GM19397 (cell line): ENCODE results near the gene ACOT7.
A peak's percentile ranks its signal among the peaks of the same experiment; 100 is the strongest.

Experiments
- ATAC-seq: cut with Tn5 transposase; IDR thresholded peaks from one replicate; pipeline ENCODE4 v1.9.1; 2021; ENCODE audit warnings: mild to moderate bottlenecking, moderate library complexity; ENCODE audit not compliant: unreplicated experiment

ACOT7 gene

DNA sequence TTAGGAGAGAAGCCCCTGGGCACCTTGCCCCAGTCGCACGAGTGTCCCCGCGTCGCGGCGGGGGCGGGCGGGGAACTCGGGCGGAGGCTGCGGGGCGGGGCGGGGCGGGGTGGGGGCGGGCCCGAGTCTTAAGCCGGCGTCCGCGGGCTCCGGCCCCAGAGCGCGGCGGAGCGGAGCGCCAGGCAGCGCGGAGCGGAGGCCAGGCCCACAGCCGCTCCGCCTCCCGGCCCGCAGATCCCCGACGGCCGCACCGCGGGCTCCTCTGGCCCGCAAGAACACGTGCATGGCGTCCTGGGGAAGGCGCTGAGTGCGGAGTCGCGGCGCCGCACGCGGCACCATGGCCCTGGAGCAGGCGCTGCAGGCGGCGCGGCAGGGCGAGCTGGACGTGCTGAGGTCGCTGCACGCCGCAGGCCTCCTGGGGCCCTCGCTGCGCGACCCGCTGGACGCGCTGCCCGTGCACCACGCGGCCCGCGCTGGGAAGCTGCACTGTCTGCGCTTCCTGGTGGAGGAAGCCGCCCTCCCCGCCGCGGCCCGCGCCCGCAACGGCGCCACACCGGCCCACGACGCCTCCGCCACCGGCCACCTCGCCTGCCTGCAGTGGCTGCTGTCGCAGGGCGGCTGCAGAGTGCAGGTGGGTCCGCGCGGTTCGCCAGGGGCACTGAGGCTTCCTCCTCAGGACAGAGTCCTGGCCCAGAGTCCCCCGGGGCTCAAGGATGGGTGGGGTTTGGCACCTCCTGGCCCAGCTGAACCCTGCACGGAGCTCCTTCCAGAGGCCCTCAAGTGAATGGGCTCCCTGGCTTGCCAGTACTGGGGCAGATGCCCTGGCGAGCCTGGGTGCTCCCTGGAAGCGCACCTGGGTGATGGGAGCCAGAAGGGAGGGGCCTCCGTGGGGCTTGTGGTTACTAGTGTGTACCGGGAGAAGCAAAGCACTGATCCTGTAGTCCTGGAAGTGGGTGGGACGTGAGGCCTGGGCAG is 31.3 kb upstream of the ACOT7 start, which contains the start of gene ESPN:
ESPN (plus strand) TSS at position 158 of the 975 bp plus-strand sequence; CDS start at position 338, 180 bp downstream.
- no peak for ATAC-seq

DNA sequence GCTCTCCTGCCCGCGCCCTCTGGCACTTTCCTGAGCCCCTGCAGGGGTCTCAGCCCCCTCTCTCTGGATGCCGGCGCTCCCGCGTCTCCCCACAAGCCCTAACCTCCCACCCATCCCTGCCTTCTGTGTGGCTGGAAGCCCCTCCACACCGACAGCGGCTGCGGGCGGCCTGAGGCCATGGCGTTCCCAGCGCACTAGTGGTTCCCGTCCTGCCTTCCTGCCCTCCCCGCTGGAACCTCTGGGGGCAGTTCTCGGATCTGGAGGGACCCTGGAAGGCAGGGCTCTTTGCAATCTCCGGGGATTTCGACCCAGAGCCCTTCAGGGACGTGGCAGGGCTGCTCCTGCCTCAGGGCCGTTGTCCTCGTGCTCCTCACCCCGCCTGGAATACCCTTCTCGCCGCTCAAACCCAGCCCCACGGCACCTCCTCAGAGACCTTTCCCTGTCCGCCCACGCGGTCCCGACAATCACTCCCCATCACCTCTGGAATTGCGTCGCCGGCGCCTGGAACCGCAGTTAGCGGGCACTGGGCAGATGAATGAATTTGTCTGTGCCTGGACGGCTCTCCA is 30.5 kb upstream of the ACOT7 start:
- no peak for ATAC-seq

DNA sequence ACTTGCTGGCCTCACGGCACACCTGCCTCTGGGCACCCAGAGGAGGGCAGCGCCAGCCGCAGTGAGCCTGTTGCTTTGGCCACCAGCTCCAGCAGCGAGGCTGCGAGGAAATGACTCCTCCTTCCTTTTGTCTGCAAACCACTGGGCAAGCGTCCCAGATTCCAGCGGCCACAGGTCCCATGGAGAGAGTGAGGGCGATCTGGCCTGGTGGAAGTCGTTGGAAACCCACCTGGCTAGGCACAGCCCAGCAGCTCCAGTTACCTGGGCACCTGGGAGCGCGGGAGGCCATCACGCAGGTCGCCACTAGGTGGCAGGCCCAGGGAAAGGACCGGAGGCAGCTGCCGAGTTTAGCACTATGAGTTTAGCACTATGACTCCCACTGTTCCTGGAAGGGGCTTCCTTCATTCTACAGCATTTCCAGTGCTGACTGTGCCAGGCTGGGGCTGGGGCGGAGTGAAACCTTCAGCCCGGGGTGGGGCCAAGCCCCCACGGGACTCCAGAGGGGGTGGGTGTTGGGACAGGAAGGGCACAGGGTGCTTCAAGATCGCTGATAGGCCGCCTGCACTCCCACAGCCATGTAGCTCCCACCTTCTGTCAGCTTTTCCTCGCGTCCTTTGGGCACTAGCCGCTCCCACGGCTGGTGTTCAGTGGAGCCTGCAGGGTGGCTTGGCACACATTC is 29.9 kb upstream of the ACOT7 start:
- no peak for ATAC-seq

DNA sequence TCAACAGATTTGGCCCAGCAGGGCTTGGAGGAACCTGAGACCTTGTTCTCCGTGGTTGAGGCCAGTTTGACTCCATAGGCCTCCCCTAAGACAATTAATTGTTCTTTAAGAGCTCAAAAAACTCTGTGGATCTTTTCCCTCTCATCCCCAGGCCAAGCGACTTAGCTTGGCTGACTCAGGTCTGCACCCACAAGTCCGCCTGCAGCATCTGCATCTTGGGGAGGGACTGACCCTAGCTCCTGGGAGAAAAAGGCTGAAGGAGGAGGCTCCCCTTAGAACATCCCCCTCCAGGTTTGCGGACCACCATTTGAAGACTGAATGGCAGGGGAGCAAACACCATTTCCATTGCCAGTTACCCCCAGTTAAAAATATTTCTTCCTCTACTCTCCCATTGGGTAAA is 27.7 kb upstream of the ACOT7 start:
- ATAC-seq: no peak

DNA sequence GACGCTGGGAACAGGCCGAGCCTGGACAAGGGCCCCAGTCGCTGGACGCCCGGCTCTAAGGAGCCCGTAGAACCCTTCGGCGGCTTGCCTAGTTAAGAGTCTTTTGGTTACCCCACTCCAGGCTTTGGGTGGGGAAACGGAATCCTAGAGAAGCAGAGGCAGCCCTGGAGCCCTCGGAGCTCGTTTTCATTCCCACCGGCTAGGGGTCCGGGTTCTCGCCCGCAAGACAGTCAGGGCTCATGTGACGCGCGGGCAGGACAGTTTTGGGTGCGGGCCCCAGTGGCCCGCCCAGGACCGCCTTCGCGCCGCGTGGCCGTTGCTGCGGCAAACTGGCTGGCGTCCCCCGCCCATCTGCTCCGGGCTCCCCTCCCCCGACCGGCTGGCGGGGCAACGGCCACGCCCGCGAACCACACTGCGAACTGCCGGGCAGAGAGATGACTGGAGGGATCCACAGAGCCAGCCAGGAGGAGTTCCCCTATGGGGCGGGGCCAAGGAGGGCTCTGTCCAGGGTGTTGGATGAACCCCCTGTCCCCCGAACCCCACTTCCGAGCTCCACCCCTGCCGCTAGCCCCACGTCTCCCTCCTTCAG is 27.0 kb upstream of the ACOT7 start:
- no peak for ATAC-seq

DNA sequence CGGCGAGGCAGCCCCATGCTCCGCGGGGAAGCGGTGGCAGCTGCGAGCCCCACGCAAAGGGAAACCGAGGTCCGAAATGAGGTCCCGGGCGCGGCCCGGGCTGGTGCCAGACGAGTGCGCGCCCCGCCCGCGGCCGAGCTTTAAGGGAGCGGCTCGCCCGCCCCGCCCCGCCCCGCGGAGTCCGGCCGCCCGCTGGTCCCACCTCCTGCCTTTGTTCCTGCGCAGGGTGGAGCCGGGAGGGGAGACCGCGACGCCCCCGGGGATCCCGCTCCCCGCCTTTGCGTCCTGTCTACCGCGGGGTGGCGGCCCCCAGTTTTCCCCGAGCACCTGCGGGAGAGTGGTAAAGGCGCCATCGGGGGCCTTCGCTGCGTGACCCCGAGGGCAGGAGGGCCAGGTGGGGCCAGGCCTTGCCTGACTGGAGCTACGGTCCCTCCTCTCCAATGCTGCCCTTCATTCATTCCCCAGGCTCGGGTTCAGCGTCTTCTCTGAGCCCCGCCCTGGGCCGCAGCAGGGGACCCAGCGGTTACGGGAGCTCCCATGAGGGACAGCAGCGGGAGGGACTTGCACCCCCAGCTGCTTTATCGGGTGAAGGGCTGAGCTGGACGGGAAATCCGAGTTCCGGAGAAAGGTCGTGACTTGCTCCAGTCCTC is 26.4 kb upstream of the ACOT7 start, which contains the start of gene HES2:
HES2 (minus strand) TSS at position 116 of the 650 bp plus-strand sequence; CDS start at position 17, 99 bp downstream.
- no peak for ATAC-seq

DNA sequence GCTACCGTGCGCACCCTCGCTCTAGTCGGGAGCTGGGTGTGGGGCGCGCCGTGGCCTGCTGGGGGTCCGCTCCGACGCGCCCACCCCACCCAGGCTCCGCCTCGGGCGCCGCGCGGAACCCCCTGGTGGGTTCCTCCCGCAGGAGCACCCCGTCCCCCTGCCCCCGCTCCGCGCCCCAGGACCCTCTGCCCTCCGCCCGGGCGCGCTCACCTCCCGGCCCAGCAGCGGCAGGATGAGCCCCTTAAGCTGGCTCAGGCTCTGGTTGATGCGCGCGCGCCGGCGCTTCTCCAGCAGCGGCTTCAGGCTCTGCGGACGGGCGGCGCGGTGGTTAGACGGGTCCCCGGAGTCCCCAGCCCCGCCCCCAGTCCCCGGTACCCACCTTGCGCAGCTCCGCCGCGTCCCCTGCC is 25.8 kb upstream of the ACOT7 start:
- no peak for ATAC-seq

DNA sequence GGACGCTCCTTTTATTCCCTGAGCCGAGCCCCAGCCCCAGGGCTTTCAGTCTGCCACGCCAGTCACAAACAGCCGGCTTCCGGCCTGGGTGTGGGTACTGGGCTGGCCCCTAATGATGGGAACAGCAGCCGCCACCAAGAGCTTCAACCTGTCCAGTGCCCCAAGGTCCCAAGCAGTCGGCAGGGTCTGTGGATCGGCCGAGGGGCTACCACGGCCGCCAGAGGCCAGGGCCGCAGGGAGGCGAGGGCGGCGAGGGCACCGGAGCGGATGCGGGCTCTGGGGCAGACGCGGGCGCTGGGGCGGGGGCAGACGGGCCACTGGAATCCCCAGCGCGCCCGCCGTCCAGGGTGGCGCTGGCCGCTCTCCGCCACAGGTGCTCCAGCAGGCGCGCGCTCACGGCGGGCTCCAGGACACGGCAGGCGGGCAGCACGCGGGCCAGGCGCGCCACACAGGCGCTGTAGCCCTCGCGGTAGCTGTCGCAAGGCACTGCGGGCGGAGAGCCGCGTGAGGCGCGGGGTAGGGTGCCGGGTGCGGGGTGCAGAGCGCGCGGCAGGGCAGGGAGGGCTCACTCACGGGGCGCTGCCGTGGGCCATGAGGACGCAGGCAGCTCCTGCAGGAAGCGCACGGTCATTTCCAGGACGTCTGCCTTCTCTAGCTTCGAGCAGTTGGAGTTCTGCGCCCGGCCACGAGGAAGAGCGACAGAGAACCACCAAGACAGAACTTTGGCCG is 25.3 kb upstream of the ACOT7 start:
- ATAC-seq: no peak

DNA sequence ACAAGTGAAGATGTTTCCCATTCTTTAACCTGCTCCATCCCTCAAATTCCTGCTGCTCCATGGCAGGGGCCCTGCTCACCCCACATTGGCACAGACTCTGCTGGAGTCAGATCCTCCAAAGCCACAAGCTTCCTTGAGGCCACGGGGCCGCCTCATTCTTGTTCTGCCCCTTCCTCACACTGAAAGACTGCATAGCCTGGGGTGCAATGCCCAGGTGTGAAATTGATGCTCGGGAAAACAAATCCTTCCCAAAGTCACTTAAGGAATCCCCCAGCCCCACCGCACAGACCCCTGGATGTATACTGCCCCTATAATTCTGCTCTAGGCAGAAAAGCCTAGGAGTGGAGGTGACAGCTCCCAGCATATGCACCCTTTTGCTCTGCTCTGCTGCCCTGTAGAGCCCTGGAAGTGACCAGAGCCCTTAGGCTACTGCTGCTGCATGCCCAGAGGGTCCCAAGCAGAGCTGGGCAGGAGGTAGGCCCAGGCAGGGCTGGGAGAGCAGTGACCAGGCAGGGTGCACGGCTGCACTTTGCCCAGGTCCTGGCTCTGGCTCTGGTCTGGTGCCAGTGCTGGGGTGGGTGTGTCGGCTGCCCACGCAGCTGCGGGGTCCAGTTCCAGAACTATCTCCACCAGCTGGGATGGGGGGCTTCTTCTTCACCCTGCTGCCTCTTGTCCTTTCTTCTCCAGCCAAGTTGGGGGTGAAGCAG is 24.5 kb upstream of the ACOT7 start:
- no peak for ATAC-seq

DNA sequence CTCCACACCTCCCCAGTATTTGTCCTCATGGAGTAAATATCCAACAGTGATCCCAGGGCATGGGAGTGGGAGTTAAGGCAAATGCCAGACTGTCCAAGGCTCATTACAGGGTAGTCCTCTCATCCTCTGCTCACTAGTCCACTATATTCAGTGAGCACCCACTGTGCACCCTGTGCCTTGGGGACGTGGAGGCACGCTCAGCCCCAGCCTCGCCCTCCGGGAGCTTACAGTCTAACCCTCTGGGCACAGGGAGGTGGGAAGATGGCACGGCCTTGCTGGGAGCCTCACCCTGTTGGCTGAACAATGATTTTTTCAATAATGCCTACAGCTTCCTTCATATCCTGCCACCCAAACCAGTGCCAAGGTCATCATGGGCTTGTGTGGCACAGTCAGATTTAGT is 23.3 kb upstream of the ACOT7 start:
- no peak for ATAC-seq

DNA sequence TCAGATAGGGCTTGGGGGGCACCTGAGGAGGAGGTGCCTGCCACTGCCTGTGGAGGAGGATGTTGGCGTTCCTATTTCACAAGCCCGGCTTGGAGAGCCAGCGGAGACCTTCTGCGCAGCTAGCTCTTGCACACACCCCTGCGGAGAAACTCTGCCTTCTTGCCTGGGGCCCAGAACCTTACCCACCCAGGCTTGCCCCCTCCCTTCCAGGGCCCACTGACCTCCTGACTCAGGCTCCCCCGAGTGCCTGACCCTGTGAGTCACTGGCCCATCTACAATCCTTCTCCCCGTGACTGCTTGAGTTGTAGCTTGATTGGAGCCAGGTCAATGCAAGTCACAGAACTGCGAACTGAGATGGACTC is 22.7 kb upstream of the ACOT7 start:
- no peak for ATAC-seq

DNA sequence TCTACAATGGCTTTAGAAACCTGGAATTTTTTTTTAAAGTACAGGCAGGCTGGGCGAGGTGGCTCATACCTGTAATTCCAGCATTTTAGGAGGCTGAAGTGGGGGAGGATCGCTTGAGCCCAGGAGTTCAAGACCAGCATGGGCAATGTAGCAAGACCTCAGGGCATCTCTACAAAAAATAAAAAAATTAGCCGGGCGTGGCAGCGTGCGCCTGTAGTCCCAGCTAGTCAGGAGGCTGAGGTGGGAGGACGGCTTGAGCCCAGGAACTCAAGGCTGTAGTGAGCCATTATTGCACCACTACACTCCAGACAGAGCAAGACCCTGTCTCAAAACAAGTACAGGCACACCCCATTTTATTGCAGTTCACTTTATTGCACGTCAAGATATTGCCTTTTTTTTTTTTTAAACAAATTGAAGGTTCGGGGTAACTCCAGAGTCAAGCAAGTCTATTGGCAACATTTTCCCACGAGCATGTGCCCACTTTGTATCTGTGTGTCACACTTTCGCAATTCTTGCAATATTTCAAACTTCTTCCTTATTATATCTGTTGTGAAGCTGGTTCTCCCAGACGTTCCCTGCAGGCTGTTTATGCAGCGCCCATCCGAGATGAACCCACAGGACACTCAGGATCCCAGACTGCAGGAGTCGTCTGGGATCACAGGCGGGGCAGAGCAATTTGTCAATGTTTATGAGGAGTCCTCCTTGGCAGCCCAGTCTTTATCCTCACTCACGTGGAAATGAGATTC is 21.5 kb upstream of the ACOT7 start:
- no peak for ATAC-seq

DNA sequence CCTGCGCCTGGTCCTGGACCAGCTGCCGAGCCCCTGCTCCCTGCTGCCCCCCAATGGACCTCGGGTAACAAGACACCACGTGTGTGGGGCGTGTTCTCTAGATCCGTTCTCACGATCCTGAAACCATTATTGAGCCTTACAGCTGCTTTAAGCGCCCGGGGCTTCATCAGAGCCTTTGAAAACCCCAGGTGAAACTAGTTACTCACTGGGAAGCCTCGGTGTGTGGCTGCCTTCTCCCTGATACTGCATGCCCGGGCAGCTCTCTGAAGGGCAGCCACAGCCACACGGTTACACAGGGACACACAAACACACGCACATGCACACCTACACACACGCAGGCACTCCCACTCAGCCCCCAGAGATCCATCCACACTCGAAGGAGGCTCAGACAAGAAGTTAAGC is 20.9 kb upstream of the ACOT7 start:
- peak; percentile 69 for ATAC-seq

DNA sequence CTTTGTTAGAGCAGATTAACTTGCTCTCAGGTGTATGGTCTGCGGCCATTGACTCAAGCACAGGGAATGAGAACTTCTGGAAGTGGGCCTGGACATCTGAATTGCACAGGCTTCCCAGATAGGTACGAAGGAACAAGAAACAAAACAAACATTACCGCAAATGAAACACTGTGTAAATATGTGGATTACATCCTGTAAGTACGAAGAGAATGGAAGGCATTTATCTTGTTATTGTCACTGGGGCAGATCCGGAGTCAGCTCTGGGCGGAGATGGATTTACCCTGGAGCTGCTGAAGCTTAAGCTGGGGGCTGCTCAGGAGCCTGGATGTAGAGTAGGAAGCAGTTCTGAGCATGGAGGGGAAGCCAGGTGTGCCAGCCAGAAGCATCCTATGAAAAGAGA is 19.3 kb upstream of the ACOT7 start:
- ATAC-seq: no peak

DNA sequence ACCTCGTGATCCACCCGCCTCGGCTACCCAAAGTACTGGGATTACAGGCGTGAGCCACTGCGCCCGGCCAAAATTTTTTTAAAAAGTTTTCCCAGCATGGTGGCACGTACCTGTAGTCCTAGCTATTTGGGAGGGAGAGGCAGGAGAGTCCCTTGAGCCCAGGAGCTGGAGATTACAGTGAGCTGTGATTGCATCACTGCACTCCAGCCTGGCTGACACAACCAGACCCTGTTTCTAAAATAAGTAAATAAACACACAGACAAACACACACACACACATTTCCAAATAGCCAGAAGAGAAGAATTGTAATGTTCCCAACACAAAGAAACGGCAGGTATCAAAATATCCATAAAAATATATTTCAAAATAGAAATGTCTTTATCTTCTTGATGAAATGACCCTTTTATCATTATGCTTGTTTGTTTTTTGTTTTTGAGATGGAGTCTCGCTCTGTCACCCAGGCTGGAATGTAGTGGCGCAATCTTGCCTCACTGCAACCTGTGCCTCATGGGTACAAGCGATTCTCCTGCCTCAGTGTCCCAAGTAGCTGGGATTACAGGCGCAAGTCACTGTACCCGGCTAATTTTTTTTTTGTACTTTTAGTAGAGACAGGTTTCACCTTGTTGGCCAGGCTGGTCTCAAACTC is 16.8 kb upstream of the ACOT7 start:
- no peak for ATAC-seq

DNA sequence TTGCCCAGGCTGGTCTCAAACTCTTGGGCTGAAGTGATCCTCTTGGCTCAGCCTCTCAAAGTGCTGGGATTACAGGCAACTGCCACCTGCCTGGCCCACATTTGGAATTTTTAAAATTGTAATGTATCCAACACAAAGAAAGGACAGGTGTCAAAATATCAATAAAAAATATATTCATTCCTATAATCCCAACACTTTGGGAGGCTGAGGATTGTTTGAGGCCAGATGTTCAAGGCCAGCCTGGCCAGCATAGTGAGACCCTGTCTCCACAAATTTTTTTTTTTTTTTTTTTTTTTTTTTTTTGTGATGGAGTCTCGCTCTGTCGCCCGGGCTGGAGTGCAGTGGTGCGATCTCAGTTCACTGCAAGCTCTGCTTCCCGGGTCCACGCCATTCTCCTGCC is 16.2 kb upstream of the ACOT7 start:
- ATAC-seq: no peak

DNA sequence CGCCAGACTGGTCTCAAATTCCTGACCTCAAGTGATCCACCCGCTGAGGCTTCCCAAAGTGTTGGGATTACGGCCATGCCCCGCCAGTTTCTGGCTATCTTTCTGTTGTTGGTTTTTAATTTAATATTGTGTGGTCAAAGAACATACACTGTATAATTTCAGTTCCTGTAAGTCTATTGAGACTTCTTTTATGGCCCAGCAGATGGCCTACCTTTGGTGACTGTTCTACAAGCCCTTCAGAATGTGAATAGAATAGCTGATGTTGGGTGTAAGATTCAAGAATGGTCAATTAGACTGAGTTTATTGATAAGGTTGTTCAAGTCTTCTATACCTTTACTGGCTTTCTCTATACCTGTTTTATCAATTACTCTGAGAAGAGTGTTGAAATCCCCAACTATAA is 15.5 kb upstream of the ACOT7 start:
- ATAC-seq: no peak

DNA sequence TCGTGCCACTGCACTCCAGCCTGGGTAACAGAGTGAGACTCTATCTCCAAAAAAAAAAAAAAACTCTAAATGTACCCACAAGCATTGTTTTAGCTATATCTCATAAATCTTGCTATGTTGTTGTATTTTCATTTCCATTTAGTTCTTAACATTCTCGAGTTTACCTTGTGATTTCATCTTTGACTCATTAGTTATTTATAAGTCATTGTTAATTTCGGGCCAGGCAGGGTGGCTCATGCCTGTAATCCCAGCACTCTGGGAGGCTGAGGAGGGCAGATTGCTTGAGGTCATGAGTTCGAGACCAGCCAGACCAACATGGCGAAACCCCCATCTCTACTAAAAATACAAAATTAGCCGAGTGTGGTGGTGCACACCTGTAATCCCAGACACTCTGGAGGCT is 14.5 kb upstream of the ACOT7 start:
- ATAC-seq: no peak
